ENCODE results near the gene SLC39A13.
A peak's percentile ranks its signal among the peaks of the same experiment; 100 is the strongest.

Gene SLC39A13

GRCh38 chr11:47403135-47403534, 5.3 kb upstream of the SLC39A13 start:
- no peaks in the 10 kb centered on the region for H3K36me3 Mint-ChIP-seq
- H3K9me3 Mint-ChIP-seq: no peaks in the 10 kb centered on the region
- peaks cover 36% of the 10 kb centered on the region for H3K4me1 Mint-ChIP-seq
- no peaks in the 10 kb centered on the region for H3K27me3 Mint-ChIP-seq
- no peak for ATAC-seq (ENCODE audit: low read depth)
- H3K27ac Mint-ChIP-seq: peak overlapping the region; percentile 56
- H3K4me3 Mint-ChIP-seq: no peak overlapping the region
- DNase-seq (ENCODE audit: low spot score in 2 of 2): no peak

- Mint-ChIP-seq H3K9me3 (no peaks in the 10 kb centered on the region), H3K4me1 (peaks cover 33% of the 10 kb centered on the region), H3K27me3 (no peaks in the 10 kb centered on the region), H3K4me3 (no peak overlapping the region), H3K36me3 (no peaks in the 10 kb centered on the region), H3K27ac (peak overlapping the region; percentile 56)
- ATAC-seq (ENCODE audit: low read depth) (no peak), DNase-seq (ENCODE audit: low spot score in 2 of 2) (no peak)
Observed at GRCh38 chr11:47403571-47403970, 4.8 kb upstream of the SLC39A13 start.

DNA sequence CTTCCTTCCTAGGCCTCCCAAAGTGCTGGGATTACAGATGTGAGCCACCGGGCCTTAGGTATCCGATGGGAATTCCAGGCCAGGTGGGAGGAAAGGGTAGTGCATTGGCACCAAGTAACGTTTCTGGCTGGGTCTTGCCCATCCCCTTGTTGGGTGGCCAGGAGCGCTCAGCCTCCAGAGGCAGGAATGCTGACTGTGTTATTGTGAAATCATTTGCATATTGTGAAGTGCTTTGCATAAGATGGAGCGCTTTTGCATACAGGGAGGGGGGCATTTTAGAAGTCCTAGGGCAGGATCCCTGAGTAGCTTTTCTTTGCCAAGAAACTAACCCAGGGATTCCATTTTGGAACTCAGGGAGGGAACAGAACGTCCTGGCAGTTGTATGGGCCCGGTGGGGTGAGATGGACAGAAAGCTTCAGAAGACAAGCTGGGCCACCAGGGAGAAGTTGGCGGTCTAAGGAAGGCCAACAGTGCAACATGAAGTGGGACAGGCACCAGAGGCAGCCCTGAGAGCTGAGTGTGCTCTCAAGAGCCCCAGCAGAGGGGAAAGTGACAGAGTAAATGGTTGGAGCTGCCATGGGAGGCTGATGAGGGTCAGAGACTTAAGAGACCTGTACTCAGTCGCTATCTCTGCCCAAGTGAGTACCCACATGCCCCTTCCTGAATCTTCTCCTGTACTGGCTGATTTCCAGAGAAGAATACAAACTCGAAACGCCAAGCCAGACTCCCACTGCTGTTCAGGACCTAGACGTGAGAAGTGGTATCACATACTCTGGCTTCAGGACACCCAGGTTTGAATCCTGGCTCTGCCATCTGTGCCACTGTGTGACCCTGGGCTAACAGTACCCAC, 1.3 kb upstream of the SLC39A13 start:
- Mint-ChIP-seq H3K4me1 (peaks cover 25% of the 10 kb centered on the region), H3K4me3 (peak overlapping the region; percentile 86), H3K36me3 (no peaks in the 10 kb centered on the region), H3K27me3 (no peaks in the 10 kb centered on the region), H3K9me3 (no peaks in the 10 kb centered on the region), H3K27ac (peak overlapping the region; percentile 99)
- ATAC-seq (ENCODE audit: low read depth) (no peak), DNase-seq (ENCODE audit: low spot score in 2 of 2) (no peak)

DNA sequence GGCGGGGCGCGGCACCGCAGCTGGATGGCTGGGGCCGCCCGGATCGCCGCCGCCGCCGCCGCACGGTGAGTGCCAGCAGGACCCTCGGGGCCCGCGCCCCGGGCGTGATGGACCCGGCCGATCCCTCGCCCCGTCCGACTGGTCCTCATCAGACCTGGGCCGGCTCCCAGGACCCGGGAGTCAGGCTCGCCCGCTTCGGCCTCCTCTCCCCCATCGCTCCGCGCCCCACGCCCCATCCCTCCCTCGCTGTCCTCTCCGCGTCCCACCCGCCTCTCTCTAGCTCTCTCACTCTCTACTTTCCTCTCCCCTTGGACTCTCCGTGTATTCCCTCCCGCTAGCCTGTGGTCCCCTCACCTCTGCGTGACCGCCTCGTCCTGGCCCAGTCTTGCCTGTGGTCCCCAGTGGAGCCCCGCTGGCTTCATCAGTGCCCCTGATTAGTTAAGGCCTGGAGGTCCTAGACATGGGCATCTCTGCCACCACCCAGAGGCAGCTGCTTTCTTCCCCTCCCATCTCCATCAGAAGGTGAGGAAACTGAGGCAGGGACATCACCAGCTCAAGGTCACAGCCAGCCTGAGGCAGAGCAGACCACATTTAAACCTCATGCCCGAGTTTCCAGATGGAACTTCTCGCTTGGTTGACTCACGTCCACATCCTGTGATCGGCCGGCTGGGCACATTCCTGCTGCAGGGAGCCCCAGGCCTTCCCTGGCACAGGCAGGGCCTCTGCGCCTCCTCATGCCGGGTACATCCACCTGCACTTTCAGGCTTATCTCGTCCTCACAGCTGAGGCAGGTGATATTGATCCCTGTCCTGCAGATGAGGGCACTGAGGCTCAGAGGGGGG, 429 bp downstream of the SLC39A13 start:
- ATAC-seq (ENCODE audit: low read depth) (no peak), DNase-seq (ENCODE audit: low spot score in 2 of 2) (peak in 1 of 2 donors; percentile 39)
- peaks cover 5% of the 10 kb centered on the region for H3K36me3 Mint-ChIP-seq
- no peaks in the 10 kb centered on the region for H3K27me3 Mint-ChIP-seq
- peak overlapping the region; percentile 100 for H3K4me3 Mint-ChIP-seq
- H3K9me3 Mint-ChIP-seq: no peaks in the 10 kb centered on the region
- H3K4me1 Mint-ChIP-seq: peaks cover 25% of the 10 kb centered on the region
- H3K27ac Mint-ChIP-seq: peak overlapping the region; percentile 99

- H3K36me3 Mint-ChIP-seq: peaks cover 10% of the 10 kb centered on the region
- no peaks in the 10 kb centered on the region for H3K9me3 Mint-ChIP-seq
- no peak for DNase-seq (ENCODE audit: low spot score in 2 of 2)
- peak overlapping the region; percentile 99 for H3K27ac Mint-ChIP-seq
- no peaks in the 10 kb centered on the region for H3K27me3 Mint-ChIP-seq
- ATAC-seq (ENCODE audit: low read depth): no peak
- H3K4me1 Mint-ChIP-seq: peaks cover 25% of the 10 kb centered on the region
- H3K4me3 Mint-ChIP-seq: peak overlapping the region; percentile 100
Observed at GRCh38 chr11:47409440-47410369, 1.3 kb downstream of the SLC39A13 start.

DNA sequence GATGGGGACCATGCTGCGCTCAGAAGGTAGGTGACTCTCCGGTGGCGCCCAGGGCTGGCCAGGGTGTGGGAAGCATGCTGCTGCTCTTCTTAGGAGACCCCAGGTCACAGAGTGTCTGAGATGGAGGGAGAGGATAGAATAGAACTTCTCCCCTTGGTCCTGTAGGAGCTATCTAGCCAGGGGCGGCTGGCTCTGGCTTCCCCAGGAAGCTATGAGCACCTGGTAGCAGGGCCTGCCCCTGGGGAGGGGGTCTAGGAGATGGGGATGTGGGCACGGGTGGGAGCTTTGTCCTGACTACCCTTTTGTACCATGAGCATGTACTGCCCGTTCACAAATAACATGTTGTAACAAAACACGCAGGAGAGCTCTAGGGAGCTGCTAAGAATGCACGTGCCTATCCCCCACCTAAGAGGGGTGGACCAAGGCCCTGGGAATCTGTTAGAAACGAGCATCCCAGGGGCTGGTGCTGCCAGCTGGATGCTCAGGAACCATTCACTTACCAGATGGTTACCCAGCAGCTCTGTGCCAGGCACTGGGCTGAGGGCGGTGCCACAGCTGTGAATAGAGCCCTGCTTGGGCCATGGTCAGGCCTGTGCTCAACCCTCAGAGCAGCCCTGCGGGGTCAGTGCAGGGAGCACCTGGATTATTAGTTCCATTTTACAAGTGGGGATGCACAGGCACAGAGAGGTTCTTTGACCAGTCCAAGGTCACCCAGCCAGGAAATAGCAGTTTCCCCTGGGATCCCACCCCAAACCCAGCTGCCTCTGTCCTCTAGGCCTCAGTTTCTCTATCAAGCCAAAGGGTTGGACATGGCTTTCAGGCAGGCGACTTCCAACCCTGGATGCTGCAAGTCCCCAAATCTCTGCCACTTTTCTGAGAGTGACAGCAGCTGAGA, 2.2 kb downstream of the SLC39A13 start:
- H3K36me3 Mint-ChIP-seq: peaks cover 10% of the 10 kb centered on the region
- H3K9me3 Mint-ChIP-seq: no peaks in the 10 kb centered on the region
- H3K27ac Mint-ChIP-seq: no peak overlapping the region
- DNase-seq (ENCODE audit: low spot score in 2 of 2) (no peak), ATAC-seq (ENCODE audit: low read depth) (no peak)
- H3K27me3 Mint-ChIP-seq: no peaks in the 10 kb centered on the region
- H3K4me3 Mint-ChIP-seq: no peak overlapping the region
- peaks cover 22% of the 10 kb centered on the region for H3K4me1 Mint-ChIP-seq

DNA sequence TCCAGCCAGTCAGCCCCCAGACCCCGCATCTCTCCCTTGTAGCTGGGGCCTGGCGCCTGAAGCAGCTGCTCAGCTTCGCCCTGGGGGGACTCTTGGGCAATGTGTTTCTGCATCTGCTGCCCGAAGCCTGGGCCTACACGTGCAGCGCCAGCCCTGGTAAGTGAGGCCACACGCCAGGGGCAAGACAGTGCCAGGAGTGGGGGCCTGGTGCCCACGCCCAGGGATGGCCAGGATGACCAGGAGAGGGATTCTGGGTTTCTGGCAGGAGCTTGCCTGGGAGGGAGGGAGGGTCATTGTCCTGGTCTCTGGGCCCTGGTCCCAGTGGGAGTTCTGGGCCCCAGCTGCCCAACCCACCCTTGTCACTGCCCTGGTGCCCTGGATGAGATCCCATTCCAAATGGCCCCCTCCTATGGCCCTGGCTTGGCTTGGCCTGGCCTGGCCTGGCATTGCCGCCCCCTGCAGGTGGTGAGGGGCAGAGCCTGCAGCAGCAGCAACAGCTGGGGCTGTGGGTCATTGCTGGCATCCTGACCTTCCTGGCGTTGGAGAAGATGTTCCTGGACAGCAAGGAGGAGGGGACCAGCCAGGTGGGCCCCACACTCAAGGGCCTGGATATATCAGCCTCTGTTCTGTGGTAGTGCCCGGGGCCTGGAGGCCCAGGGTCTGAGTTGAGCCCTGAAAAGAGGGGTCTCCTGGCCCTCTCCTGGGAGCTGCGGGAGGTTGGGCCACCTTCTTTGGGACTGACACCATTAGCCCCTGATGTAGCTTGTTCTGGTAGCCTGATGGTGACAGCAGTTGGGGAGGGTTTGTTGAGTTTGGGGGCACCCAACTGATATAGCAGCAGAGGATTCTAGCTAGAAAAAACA, 3.7 kb downstream of the SLC39A13 start:
- Mint-ChIP-seq H3K36me3 (peaks cover 10% of the 10 kb centered on the region), H3K4me3 (no peak overlapping the region), H3K27ac (no peak overlapping the region), H3K27me3 (no peaks in the 10 kb centered on the region), H3K4me1 (peaks cover 19% of the 10 kb centered on the region), H3K9me3 (no peaks in the 10 kb centered on the region)
- no peak for ATAC-seq (ENCODE audit: low read depth)
- peak; percentile 49 to 63 for DNase-seq (ENCODE audit: low spot score in 2 of 2)

GRCh38 chr11:47413351-47413750, 5.0 kb downstream of the SLC39A13 start:
- Mint-ChIP-seq H3K4me1 (peaks cover 12% of the 10 kb centered on the region), H3K27ac (no peak overlapping the region), H3K9me3 (no peaks in the 10 kb centered on the region), H3K36me3 (peaks cover 17% of the 10 kb centered on the region), H3K27me3 (no peaks in the 10 kb centered on the region), H3K4me3 (no peak overlapping the region)
- ATAC-seq (ENCODE audit: low read depth) (no peak), DNase-seq (ENCODE audit: low spot score in 2 of 2) (no peak)

GRCh38 chr11:47413908-47414684, 5.7 kb downstream of the SLC39A13 start:
- Mint-ChIP-seq H3K27ac (no peak overlapping the region), H3K4me1 (peaks cover 9% of the 10 kb centered on the region), H3K36me3 (peaks cover 17% of the 10 kb centered on the region), H3K9me3 (no peaks in the 10 kb centered on the region), H3K4me3 (no peak overlapping the region), H3K27me3 (no peaks in the 10 kb centered on the region)
- DNase-seq (ENCODE audit: low spot score in 2 of 2) (no peak), ATAC-seq (ENCODE audit: low read depth) (no peak)

GRCh38 chr11:47414685-47415070, 6.3 kb downstream of the SLC39A13 start:
- Mint-ChIP-seq H3K36me3 (peaks cover 17% of the 10 kb centered on the region), H3K4me3 (no peak overlapping the region), H3K9me3 (no peaks in the 10 kb centered on the region), H3K27me3 (no peaks in the 10 kb centered on the region), H3K4me1 (peaks cover 6% of the 10 kb centered on the region), H3K27ac (no peak overlapping the region)
- ATAC-seq (ENCODE audit: low read depth) (no peak), DNase-seq (ENCODE audit: low spot score in 2 of 2) (no peak)

GRCh38 chr11:47415091-47415854, 6.9 kb downstream of the SLC39A13 start:
- Mint-ChIP-seq H3K36me3 (peaks cover 22% of the 10 kb centered on the region), H3K27me3 (no peaks in the 10 kb centered on the region), H3K9me3 (no peaks in the 10 kb centered on the region), H3K4me1 (peaks cover 4% of the 10 kb centered on the region), H3K4me3 (no peak overlapping the region), H3K27ac (no peak overlapping the region)
- ATAC-seq (ENCODE audit: low read depth) (no peak), DNase-seq (ENCODE audit: low spot score in 2 of 2) (no peak)
